ENCODE measurements around the gene PTCH1.
A peak's percentile ranks its signal among the peaks of the same experiment; 100 is the strongest.

The PTCH1 gene

GRCh38 chr9:95511952-95512708 is 4.6 kb downstream of the PTCH1 start:
- no peak for DNase-seq

- DNase-seq: no peak
These were observed 5.2 kb downstream of the PTCH1 start for GRCh38 chr9:95511616-95511931.

GRCh38 chr9:95510709-95511615 is 5.8 kb downstream of the PTCH1 start:
- peak; percentile 72 to 91 (median 78) for DNase-seq

GRCh38 chr9:95509851-95510708 is 6.7 kb downstream of the PTCH1 start:
- DNase-seq: no peak

- DNase-seq: peak; percentile 31 to 57 (median 46)
These were observed 7.6 kb downstream of the PTCH1 start for GRCh38 chr9:95508968-95509850.

- DNase-seq: peak in 2 of 3 donors; percentile 29 to 58
These were observed 8.4 kb downstream of the PTCH1 start for GRCh38 chr9:95508242-95508967.

DNA sequence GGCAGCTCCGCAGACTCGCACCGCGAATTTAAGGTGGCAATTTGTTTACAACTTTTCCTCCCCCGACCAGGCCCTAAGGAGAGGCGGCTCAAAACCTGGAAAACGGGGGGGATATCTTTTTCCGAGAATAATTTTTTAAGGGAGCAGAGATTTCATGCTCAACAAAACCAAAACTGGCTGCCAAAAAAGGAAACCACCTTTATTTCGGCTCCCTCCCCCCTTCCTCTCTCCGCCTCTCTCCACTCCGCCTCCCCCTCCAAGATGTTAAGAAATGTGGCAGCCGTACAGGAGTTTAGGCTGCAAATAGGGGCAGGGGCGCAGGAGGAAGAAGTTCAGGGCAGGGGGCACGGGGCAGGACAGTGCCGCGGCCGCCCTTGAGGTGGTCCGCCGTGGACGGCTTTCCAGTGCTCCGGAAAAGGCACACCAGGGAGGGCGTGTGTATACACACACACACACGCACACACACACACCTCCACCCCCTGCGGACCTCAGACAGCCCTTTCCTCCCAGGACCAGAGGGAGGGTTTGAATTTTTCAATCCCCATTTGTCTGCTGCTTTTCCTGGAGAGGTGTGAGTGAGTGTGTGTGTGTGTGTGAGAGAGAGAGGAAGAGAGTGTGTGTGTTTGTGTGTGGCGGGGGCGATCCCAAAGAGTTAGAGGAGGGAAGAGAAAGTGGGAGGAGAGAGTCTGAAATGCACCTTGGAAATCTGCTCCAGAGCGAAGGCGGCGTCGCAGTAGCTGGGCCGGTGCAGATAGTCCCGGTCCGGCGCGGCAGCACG is 9.1 kb downstream of the PTCH1 start:
- peak in 1 of 3 donors; percentile 18 for DNase-seq

- DNase-seq: peak; percentile 38 to 45 (median 39)
These were observed 9.9 kb downstream of the PTCH1 start for GRCh38 chr9:95506678-95507463.

DNA sequence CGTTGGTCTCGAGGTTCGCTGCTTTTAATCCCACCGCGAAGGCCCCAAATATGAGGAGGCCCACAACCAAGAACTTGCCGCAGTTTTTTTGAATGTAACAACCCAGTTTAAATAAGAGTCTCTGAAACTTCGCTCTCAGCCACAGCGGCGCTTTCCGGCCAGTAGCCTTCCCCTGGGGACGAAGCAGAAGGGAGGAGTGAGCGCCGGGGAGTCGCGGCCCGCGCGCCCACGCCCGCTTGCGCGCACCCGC is 10.4 kb downstream of the PTCH1 start:
- DNase-seq: peak in 1 of 3 donors; percentile 28

DNA sequence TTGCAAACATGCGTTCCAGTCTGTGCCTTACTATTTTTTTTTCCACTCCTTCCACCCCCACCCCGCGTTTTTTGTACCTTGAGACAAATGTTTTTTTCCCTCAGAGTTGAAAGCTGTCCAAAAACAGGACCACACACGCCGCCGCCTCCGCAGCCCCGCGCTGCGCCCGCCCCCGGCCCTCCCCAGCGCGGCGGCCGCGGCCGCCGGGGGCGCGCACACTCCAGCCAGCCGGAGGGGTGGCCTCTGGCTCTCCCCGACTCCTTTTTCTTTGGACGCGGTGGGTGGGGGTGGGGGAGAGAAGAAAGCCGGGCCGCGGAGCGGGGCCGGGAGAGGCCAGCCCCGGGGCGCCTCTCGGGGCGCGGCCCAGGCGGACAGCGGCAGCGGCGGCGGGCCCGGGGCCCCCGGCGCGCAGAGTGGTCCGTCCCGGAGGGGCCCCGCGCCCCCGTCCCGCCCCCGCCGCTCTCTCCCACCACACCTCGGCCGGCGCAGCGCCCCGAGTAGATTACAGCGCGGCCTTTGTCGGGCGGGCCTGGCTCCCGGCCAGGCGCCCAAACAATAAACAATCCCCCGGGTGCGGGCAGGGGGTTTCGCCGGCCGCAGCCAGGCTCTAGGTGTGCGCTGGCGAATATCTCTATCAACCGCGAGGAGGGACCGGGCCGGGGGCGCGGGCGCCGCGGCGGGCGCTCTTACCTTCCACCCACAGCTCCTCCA is 10.9 kb downstream of the PTCH1 start:
- peak in 2 of 3 donors; percentile 11 to 31 for DNase-seq

DNA sequence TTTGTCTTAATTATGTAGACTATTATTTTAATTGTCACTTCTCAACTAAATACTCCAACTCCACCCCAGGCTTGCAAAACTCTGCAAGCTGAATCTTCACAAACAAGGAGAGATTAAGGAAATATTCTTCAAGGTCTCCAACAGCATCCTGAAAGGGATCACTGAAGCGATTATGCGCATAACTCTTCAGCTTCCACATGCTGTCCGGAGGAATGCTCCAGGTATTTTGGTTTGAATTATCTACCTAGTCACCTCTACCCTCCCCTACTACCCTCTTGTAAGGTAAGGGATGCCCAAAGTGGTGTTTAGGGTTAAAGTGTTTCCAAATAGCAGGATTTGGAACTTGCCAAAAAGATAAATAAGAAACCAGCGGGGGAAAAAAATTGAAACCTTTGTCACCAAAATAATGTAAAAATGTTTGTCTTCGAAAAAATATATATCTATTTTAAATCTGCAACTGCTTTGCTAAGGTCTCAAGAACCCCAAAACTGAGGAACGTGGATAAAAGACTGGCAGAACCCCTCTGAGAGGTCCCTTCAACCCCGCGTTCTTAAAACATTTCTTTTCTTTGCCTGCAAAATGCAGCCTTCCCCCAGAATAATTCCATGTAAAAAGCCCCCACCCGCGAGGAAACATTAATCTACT is 11.6 kb downstream of the PTCH1 start:
- no peak for DNase-seq

- peak in 2 of 3 donors; percentile 27 to 28 for DNase-seq
These were observed 12.5 kb downstream of the PTCH1 start for GRCh38 chr9:95504053-95504963.

GRCh38 chr9:95503369-95503768 is 13.4 kb downstream of the PTCH1 start:
- no peak for DNase-seq

GRCh38 chr9:95502248-95502647 is 14.5 kb downstream of the PTCH1 start:
- DNase-seq: no peak

- no peak for DNase-seq
These were observed 16.9 kb downstream of the PTCH1 start for GRCh38 chr9:95499847-95500246.

DNA sequence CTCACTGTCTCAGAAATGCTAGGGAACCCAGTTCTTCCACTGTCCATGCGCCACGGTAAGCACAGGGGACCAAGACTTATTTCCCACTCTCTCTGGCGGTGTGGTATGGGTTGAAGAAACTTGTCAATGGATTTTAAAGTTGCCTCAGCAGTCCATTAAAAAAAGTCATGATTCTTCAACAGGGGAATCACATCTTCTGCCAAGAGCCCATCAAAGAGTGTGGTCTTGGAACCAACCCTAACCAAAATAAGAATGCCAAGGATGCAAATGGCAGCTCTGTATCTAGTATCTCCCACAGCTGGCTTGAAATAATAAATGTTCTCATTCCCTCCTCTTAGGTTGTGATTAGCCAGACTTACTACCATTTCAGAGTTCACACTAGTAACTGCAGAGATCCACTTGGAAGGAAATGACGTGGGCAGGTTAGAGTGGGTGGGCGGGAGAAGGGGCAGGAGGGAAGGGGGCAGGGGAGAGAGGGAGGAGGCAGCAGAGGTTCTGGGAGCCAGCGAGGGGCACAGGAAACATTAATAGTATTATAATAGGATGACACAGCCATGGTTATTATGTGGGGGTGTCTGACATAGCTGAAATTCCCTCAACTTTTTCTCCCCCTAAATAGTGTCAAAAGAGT is 17.6 kb downstream of the PTCH1 start:
- no peak for DNase-seq

DNA sequence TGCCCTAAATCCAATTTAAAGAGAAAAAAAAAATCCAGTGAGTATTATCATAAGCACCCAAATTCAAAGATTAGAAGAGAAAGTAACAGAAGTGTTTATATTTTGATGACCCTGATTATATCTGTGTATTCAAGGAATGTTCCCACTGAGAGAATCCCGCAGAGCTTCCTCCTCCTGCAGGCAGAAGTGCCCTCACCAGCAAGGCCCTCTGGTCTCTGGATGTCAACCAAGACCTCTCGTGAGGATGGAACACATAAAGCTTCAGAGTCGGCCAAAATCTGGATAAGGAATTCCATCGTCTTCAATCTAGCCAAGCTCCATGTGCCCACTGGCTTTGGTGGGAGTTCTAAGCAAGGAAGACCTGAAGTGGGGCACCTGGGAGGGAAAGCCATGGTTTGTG is 18.1 kb downstream of the PTCH1 start:
- DNase-seq: no peak
